Thoracic aorta (tissue), 2 donors: Measurements from ENCODE around the gene SLC6A11. TPM values are rescaled to one million over a fixed set of nuclear protein-coding genes. Genes with fewer than 3 reads are reported as not detected.

Experiments used
- ATAC-seq: fragments of 150-250 bp; one replicate; pipeline ENCODE4 v1.8.0; 2017; ENCODE audit warnings: low read depth; ENCODE audit not compliant: insufficient number of reproducible peaks, low FRiP score
- DNase-seq: peaks from one replicate; pipeline ENCODE4 v3.0.0-alpha.2; 2020; ENCODE audit warnings: low spot score
- H3K27ac ChIP-seq, 2 donors: fragments of 200-600 bp; sonication (generic); 1 replicate in 1 of 2; 2 replicates in 1 of 2; pipeline ENCODE4 v1.5.1; 2016; ENCODE audit warnings: mild to moderate bottlenecking in 2 of 2, moderate library complexity in 2 of 2
- H3K27me3 ChIP-seq: fragments of 200-600 bp; sonication (generic); replicated peaks from 2 replicates; pipeline ENCODE4 v1.6.0; 2016; ENCODE audit warnings: mild to moderate bottlenecking; ENCODE audit not compliant: insufficient read depth
- H3K36me3 ChIP-seq: fragments of 200-600 bp; sonication (generic); one replicate; pipeline ENCODE4 v1.5.1; 2016
- H3K4me1 ChIP-seq, 2 donors: fragments of 200-600 bp; sonication (generic); 1 replicate in 1 of 2; 2 replicates in 1 of 2; pipeline versions ENCODE4 v1.5.1 to v1.6.0; 2016; ENCODE audit warnings: low read depth in 2 of 2, mild to moderate bottlenecking in 1 of 2; ENCODE audit not compliant: control insufficient read depth in 1 of 2
- H3K4me3 ChIP-seq: fragments of 200-600 bp; sonication (generic); 2 replicates; pipeline ENCODE4 v1.5.1; 2016; ENCODE audit warnings: mild to moderate bottlenecking
- H3K9me3 ChIP-seq: fragments of 200-600 bp; sonication (generic); 2 replicates; pipeline ENCODE4 v1.5.1; 2016
- CTCF ChIP-seq: fragments of 200-600 bp; sonication (generic); IDR thresholded peaks from one replicate; pipeline ENCODE4 v1.5.1; 2019; ENCODE audit warnings: antibody characterized with exemption
- total RNA-seq, 2 donors: library from RNA; depleted of rRNA; stranded (reverse); fragments of >200 nt; gene quantifications; one replicate each; pipeline versions ENCODE4 v1.1.0 to v1.2.3, GENCODE V29; 2016

SLC6A11 gene
- total RNA-seq, 2 donors from 2014 or later, result not detected

GRCh38 chr3:10928961-10929471 is 113.0 kb downstream of the SLC6A11 start:
- Histone ChIP-seq H3K36me3 (no peaks in the 10 kb centered on the region), H3K4me3 (no peak overlapping the region), H3K9me3 (no peaks in the 10 kb centered on the region), H3K27me3 (no peaks in the 10 kb centered on the region), H3K4me1 (peaks cover 4 to 18% of the 10 kb centered on the region in 2 donors), H3K27ac (no peak overlapping the region)
- ATAC-seq, result no peak
- DNase-seq, result no peak
- TF ChIP-seq CTCF, result no peak

GRCh38 chr3:10929978-10930665 is 114.1 kb downstream of the SLC6A11 start:
- DNase-seq (no peak), ATAC-seq (no peak)

GRCh38 chr3:10930666-10931040 is 114.6 kb downstream of the SLC6A11 start:
- Histone ChIP-seq H3K4me3 (no peak overlapping the region), H3K27ac (no peak overlapping the region), H3K4me1 (peaks cover 4 to 18% of the 10 kb centered on the region in 2 donors), H3K27me3 (no peaks in the 10 kb centered on the region), H3K36me3 (no peaks in the 10 kb centered on the region), H3K9me3 (no peaks in the 10 kb centered on the region)
- no peak for TF ChIP-seq CTCF
- DNase-seq, result no peak
- ATAC-seq, result no peak

More at GRCh38 chr3:10929978-10930665, 114.1 kb downstream of the SLC6A11 start:
- Histone ChIP-seq H3K4me3 (no peak overlapping the region), H3K9me3 (no peaks in the 10 kb centered on the region), H3K27ac (no peak overlapping the region), H3K27me3 (no peaks in the 10 kb centered on the region), H3K36me3 (no peaks in the 10 kb centered on the region), H3K4me1 (peaks cover 4 to 18% of the 10 kb centered on the region in 2 donors)
- TF ChIP-seq CTCF, result no peak

GRCh38 chr3:10932596-10932995 is 116.6 kb downstream of the SLC6A11 start:
- Histone ChIP-seq H3K27ac (no peak overlapping the region), H3K27me3 (no peaks in the 10 kb centered on the region), H3K9me3 (no peaks in the 10 kb centered on the region), H3K4me1 (peaks cover 0 to 11% of the 10 kb centered on the region in 2 donors), H3K4me3 (no peak overlapping the region), H3K36me3 (no peaks in the 10 kb centered on the region)
- ATAC-seq (no peak), DNase-seq (no peak)
- no peak for TF ChIP-seq CTCF

GRCh38 chr3:10933021-10933420 is 117.0 kb downstream of the SLC6A11 start:
- Histone ChIP-seq H3K4me3 (no peak overlapping the region), H3K27me3 (no peaks in the 10 kb centered on the region), H3K27ac (no peak overlapping the region), H3K9me3 (no peaks in the 10 kb centered on the region), H3K36me3 (no peaks in the 10 kb centered on the region), H3K4me1 (peaks cover 0 to 11% of the 10 kb centered on the region in 2 donors)
- no peak for TF ChIP-seq CTCF
- no peak for DNase-seq
- ATAC-seq, result no peak
